Activated CD8-positive, alpha-beta memory T cell treated with anti-CD3 and anti-CD28 coated beads, Interleukin-2, amount 50 U/mL, for 1 hour (primary cell): ENCODE measurements around the gene SLC7A1.
"Not testable (repeated sequence)": the region's sequence is repeated elsewhere in the genome, so short reads cannot be mapped to it uniquely, and the experiment has no call there.

Experiments used
- DNase-seq: peaks from one replicate; pipeline ENCODE4 v3.0.0-alpha.2; 2020; ENCODE audit errors: extremely low read depth

Gene SLC7A1

DNA sequence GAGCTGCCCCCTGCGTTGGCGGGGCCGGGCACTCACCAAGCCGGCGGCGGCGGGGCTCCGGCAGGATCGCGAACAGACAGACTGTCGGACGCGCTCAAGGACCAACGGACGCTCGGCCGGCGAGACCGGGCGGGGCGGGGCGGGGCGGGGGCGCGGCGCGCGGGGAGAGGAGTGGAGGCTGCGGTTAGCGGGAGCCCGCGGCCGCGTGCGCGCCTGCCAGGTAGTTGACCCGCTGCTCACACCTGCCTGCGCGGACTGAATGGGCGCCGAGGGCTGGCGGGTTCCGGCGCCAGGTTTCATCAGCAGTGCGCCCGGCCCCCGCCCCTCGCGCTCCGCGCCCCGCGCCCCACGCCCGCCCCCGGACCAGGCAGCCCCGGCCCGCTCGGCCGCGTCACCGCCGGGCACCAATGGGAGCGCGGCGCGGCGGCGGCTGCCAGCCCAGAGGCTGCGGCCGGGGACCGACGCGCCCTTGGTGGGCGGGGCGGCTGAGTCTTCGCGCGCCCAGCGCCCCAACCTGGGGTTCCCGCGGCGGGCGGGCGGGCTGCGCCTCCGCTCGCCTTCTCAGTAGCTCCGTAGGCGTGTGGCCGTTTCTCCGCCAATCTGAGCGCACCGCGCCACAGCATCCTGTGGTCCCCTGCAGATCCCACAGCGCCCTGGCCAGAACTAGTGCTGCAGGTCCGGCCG, at the start of gene SLC7A1:
Gene SLC7A1, minus strand, starts transcription at position 309 of the 684 bp plus-strand sequence. CDS start 59,500 bp downstream, outside the sequence.
- peak; percentile 40 for DNase-seq

DNA sequence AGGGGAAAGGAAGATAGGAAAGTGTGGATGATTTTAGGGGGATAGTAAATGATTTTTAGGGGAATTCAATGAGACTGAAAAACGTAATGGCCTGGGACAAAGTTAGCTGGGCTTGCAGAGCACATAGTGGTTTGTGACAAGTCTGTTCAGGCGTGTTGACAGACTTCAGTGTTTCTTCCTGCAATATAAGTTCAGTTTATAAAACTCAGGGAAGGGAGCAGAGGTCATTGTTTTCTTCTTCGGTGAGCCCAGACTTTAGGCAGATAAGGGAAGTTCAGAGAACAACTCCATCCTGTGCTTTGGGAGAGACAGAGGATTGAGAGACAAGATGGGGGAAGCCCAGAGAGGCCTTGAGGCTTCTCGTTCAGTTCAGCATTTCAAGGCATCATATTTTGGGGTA, 45.2 kb upstream of the SLC7A1 start:
- no peak for DNase-seq

DNA sequence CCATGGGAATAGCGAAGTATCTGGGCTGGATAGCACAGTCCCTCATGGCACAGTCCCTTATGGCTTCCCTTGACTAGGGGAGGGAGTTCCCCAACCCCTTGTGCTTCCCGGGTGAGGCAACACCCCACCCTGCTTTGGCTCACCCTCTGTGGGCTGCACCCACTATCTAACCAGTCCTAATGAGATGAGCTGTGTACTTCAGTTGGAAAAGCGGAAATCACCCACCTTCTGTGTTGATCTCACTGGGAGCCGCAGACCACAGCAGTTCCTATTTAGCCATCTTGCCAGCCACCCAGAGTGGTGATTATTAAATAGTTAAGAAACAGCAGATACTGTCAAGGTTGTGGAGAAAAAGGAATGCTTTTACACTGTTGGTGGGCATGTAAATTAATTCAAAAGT, 41.3 kb upstream of the SLC7A1 start:
- DNase-seq: not testable (repeated sequence)

DNA sequence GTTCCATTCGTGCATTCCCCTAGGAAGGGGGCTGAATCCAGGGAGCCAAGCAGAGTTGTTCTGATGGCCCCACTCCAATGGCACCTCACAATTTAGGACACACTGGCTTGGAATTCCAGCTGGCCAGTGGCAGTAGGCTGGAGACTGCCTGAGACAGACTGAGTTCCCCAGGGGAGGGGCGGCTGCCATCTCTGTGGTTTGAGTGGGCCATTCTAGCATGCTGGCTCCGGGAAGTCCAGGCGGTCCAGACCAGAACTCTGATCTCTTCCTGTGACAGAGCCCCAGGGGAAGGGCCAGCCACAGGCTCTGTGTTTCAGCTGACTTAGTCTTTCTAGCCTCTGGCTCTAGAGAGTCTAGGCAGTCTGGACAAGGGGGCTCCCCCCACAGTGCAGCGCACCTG, 29.5 kb upstream of the SLC7A1 start:
- DNase-seq: no peak

DNA sequence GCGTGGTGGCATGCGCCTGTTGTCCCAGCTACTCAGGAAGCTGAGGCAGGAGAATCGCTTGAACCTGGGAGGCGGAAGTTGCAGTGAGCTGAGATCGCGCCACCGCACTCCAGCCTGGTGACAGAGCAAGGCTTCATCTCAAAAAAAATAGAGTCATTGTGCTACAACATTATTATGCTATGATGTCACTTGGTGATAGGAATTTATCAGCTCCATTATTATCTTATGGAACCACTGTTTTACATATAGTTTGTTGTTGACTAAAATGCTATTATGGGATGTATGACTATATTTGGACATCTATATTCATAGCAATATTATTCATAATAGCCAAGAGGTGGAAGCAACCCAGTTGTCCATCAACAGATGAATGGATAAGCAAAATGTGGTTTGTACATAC, 26.4 kb upstream of the SLC7A1 start:
- DNase-seq: no peak

DNA sequence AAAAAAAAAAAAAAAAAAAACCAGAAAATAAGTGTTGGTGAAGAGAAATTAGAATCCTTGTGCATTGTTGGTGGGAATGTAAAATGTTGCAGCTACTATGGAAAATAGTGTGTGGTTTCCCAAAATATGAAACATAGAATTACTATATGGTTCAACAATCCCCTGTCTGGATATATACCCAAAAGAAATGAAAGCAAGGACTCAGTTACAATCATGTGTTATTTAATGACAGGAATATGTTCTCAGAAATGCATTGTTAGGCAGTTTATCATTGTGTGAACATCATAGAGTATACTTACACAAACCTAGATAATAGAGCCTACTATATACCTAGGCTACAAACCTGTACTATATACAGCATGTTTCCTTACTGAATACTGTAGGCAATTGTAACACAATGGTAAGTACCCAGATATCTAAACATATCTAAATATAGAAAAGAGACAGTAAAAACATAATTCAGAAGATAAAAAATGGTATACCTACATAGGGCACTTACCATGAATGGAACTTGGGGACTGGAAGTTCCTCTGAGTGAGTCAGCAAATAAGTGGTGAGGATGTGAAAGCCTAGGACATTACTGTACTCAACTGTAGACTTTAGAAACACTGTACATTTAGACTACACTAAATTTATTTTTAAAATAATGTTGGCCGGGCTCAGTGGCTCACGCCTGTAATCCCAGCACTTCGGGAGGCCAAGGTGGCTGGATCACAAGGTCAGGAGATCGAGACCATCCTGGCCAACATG, 25.7 kb upstream of the SLC7A1 start:
- DNase-seq: no peak

DNA sequence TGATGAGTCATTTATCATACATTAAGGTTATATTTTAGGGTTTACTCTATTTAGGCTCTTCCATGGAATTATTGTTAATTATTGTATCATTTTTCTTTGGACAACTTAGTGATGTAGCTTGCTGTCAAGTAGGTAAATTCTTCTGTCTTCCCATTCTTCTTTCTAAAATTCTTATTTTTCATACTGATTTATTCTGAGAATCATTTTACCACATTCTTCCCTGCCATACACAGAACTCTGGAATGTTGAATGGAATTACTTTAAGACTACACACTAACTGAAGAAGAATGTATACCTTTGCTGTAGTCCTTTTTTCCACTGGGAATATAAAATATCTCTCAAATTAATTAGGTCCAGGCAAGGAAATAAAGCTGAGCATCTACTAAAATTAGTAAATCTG, 24.5 kb upstream of the SLC7A1 start:
- no peak for DNase-seq

DNA sequence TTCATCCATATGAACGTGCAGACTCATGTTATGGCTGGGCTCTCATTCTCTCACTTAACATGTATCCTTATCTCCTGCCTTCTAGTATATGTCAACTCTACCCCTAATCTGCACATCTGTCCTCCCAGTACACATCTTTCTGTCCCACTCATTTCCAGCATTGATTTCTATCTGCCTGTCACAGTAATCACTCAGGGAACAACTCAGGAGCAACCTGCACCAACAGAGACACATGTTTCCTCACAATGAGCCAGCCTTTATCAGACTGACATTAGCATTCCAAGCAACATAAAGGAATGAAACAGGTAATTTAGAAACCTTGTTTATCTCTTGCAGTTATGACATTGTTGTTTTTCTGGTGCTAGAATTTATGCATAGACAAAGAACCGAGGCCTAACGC, 17.6 kb upstream of the SLC7A1 start:
- DNase-seq: no peak

DNA sequence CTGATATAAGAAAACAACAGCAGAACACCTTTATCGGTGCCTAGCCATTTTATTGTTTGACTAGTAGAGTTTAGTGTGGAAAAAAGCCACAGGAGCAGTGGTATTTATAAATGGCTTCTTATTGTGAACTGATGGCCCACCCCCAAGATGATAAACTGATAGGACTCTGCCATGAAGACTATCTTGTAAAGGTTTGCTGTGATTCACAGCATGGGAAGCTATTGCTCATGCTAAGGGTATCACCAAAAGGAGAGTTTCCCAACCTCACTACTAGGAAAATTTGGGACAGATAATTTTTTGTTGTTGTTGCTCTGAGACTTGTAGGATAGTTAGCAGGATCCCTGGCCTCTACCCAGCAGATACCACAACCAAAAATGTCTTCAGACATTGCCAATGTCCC, 12.0 kb upstream of the SLC7A1 start:
- no peak for DNase-seq

DNA sequence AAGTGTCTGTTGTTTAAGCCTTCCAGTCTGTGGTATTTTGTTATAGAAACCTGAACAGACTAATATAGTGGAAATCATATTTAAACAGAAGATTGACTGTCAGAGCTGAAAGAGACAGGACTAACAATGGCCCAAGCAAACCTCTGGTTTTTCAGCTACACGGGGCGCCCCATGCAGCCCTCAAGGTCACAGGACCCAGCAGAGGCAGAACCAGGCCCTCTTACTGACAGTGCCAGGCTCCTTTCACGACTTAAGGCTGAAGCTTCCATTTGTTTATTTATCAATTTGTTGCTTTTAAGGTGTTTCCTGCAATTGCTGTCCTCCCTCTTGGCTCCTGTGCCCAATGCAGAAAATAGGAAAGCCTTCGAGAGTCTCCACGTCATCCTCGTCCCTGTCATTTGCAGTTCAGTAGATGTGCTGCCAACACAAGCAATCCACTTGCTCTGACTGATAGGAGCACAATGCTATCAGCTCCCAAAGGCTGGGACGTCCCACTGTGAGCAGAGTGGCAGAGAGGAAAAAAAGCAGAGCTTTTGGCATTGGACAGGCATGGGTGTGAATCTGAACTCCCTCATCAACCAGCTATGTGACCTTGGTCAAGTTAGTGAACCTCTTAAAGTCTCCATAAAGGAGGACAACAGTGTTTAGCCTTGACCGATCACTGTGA, 10.5 kb upstream of the SLC7A1 start:
- no peak for DNase-seq

DNA sequence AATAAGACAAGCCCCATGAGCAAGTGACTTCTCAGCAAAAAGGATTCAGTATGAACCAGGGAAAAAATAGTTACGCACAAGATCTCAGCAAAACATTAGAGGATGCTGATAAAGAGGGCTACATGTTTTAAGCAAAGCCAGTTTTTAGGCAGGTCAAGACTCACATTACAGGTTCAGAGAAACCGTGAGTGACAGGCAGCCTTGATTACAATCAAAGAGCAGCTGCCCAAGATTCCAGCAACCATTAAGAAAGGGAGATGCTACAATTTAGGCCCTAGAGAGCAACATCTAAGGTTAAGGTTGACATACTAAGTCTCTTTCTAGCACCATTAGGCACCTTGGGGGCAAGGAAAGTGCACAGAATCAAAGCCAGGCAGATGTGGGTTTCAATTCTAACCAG, 2.8 kb upstream of the SLC7A1 start:
- DNase-seq: no peak

DNA sequence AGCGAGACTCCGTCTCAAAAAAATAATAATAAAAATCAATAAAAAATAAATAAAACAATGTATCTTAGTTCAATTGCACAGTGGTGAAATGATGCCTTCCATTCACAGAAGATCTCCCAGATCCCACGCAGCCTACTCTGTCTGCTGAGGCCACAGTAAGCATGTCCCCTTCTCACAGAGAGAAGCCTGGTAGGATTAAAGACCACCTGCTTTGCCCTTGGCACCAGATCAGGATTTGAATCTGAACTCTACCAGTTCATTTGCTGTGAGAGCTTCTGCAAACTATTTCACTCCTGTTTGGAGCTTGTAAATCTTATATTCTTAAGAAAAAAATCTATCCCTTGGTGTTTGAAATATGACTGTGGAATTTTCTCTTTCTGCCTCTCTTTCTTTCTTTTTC, 2.2 kb upstream of the SLC7A1 start:
- DNase-seq: no peak

DNA sequence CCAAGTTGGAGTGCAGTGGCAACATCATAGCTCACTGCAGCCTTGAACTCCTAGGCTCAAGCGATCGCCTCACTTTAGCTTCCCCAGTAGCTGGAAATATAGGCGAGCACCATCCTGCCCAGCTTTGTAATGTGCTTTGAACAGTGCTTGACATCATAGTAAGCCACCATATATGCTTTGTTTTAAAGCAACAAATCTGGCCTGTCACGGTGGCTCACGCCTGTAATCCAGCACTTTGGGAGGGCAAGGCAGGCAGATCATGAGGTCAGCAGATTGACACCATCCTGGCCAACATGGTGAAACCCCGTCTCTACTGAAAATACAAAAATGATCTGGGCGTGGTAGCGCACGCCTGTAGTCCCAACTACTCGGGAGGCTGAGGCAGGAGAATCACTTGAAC, 1.8 kb upstream of the SLC7A1 start:
- DNase-seq: no peak

DNA sequence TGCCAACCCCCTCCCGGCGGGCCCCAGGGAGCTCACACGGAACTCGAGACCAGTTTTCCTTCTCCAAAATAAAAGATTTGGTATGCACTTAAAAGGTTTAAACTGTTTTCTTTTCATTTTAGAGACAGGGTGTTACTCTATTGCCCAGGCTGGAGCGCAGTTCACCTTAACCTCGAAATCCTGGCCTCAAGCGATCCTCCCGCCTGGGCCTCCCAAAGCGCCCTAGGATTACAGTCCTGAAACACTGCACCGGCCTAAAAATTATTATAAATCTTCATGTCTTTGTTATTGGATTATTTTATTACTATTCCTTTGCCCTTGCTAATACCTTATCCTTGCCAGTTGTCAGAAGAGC, 553 bp upstream of the SLC7A1 start:
- DNase-seq: no peak

DNA sequence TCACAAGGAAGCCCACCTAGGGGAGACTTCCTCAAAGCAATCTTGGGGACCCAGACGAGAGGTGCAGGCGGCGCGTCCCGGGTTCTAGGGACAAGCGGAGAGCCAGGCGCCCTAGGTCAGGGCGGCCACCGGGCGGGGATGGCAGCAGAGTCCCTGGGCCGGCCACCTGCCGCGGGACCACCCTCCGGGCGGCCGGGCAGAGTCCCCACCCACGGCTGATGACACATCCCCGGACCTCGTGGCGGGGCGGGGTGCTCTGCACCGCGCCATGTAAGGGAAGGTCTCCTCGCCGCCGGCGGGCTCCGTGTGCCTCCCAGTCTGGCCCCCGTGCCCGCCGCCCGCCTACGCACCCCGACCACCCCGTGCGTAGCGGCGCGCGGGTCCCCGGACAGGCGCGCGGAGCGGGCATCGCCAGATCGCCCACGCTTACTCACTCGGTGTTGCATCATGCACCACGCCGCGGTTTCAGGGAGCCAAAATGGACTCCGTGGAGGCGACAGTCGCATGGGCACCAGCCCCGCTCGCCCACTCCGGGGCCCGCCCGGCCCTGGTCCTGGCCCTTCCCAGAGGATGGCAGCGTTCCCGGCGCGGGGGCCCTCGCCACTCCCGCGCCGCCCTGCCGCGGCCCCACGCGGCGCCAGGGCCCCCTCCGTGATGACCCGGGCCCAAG, 643 bp downstream of the SLC7A1 start:
- DNase-seq: peak; percentile 8

DNA sequence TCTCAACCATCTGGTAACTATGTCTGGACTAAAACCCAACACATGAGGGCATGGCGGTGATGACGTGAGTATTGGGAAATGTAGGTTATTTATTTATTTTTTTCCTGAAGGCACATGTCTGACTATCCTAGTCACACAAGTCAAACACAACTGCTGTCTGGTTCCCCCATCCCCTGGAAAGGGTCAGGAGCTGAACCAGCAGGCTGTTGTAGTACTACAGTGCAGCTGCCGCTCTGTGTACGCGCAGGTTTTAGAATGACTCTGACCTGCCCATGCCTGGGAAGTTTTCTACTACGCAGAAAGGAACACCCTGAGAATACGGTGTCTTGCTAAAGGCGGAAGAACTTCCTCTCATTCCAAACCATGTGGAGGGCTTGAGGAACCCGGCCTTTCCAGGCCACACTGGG, 1.2 kb downstream of the SLC7A1 start:
- DNase-seq: peak; percentile 1

DNA sequence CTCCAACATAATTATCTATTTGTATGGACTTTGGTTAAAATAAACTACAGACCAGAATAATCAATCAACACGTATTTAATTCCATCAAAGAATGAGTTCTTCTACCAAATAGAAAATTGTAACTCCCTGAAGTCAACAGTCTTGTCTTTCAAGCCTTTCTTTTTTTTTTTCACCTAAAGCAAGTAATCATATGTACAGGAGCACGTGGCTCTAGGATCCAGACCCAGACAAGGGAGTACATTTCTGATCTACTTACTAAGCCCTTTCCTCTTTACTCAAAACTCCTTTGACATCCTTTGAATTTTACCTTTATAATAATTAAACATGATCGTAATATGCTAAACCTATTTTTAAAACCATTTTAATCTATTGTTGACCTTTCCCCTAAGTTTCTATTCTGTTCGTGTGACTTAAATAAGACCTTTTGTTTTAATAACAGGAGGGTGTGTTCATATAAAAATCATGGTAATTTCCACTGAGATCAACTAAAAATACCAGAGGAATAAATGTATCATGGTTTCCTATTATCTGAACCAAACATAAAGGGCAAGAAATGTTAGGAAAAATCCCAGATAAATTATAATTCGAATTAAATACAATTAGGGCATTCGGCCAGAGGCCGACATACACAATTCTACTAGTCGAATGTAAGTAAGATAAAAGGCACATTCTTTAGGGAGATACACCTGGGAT, 1.7 kb downstream of the SLC7A1 start:
- no peak for DNase-seq

DNA sequence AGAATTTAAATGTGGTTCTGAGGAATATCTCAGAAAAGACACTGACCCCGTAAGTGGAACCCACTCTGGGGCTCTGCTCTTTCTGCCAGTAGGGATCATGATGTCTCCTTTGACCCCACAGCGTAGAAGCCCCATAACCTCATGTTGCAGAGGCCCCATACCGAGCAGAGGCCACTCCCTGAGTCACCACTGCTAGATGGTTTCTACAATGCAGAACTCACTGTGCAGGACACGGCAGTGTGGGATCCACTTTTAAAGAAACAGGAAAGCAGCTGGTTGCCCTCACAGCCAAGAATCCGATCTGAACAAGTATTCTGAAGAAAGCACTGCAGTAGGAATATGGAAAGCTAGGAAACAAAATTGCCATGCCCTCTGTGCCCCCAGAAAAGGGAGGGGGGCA, 4.2 kb downstream of the SLC7A1 start:
- no peak for DNase-seq

DNA sequence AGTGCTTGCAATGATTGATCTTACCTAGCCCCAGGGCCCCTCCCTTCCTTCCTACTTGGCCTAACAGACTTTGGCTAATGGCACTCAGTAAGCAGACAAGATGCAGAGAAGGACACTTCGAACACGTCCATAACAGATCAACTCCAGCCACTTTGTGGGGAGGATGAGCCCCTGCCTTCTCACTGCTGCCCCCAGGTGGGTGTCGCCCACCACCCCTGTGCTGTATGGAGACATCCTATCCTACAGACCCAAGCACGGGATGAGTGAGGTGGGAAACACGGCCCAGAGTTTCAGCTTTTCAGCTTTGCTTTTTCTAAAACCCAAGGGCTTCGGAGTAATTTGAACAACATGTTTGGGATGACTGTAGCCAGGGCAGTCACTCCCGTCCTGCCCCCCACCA, 5.5 kb downstream of the SLC7A1 start:
- DNase-seq: no peak

DNA sequence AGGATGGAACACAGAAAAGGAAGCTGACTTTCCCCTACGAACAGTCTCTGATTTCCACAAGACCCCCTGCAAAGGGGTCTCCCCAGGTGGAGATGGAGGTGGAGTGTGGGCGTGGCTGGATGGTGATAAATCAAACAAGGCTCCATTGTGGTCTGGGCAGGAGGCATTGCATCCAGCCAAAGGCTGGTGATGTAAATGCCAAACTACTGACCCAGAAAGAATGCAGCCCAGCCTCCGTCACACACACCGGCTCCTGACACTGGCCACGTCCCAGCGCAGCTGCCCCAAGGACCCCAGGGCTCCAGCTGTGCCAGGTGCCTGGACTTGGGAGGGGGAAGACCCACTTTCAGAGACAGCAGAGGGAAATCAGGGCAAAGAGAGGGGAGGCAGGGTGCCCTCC, 6.3 kb downstream of the SLC7A1 start:
- DNase-seq: no peak

DNA sequence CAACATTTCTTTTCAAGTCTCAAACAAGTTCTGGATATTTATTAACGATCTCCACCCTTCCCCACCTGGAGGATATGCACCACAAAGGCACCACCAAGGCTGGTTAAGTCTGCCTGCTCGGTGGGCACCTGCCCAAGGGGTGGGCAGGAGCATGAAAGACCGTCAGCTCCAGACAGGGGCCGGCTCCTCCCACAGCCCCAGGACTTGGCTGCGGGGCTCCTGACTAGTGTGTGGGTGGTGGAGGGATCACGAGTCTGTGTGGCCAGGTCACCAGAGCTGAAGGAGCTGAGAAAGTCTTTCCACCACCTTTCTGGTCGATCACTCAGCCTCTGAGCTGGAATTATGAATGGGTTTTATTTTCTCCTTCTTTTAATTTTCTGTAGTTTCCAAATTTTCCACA, 7.8 kb downstream of the SLC7A1 start:
- no peak for DNase-seq
